OCI-LY1 (cell line): Measurements from ENCODE around the gene CFAP53.

ENCODE experiments used
- EZH2 ChIP-seq: fragments of 200-600 bp; sonication (generic), shearing (Covaris generic); IDR thresholded peaks from 2 replicates; pipeline ENCODE4 v1.8.0; 2017; ENCODE audit warnings: borderline replicate concordance, mixed run types, mild to moderate bottlenecking, antibody characterized with exemption, low read length, moderate library complexity, mixed read lengths
- TF ChIP-seq, protein P1 (sequence below): fragments of 200-600 bp; sonication (generic), shearing (Covaris generic); IDR thresholded peaks from 2 replicates; pipeline ENCODE4 v1.5.1; 2017; ENCODE audit warnings: mild to moderate bottlenecking, antibody characterized with exemption, low read length, moderate library complexity, mixed read lengths

DNA sequence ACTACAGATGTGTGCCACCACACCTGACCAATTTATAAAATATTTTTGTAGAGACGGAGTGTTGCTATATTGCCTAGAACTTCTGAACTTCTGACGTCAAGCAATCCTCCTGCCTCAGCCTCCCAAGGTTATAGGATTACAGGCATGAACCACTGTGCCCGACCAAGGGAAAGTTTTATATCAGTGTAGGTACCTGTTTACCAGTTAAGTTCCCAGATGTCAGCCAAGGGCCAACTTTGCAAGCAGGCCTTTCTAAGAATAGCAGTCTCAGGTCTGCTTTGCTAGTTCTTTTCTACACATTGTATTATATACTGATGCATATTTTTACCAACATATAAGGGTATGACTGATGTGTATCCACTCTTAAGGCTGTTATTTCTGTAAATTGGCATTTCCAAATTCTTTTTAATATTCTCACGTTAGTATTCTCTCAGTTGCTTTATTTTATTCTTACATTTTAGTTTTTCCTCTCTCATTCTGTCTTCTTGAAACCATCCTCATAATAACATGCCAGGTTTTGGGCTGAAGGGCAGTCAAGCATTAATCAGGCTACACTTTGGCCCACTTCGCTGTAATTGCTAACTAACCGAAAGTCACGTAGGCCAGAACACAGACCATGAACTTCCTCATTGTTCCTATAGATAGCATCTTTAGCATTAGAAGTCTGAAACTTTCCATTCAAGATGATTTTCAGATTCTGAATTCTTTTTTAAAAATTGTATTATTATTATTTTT is 46.2 kb upstream of the CFAP53 start:
- TF ChIP-seq, protein P1, sequence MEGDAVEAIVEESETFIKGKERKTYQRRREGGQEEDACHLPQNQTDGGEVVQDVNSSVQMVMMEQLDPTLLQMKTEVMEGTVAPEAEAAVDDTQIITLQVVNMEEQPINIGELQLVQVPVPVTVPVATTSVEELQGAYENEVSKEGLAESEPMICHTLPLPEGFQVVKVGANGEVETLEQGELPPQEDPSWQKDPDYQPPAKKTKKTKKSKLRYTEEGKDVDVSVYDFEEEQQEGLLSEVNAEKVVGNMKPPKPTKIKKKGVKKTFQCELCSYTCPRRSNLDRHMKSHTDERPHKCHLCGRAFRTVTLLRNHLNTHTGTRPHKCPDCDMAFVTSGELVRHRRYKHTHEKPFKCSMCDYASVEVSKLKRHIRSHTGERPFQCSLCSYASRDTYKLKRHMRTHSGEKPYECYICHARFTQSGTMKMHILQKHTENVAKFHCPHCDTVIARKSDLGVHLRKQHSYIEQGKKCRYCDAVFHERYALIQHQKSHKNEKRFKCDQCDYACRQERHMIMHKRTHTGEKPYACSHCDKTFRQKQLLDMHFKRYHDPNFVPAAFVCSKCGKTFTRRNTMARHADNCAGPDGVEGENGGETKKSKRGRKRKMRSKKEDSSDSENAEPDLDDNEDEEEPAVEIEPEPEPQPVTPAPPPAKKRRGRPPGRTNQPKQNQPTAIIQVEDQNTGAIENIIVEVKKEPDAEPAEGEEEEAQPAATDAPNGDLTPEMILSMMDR = no peak
- no peak for TF ChIP-seq EZH2
